Panc1 (cell line): ENCODE measurements around the gene NUPR1. TPM values are rescaled to one million over a fixed set of nuclear protein-coding genes. Genes with fewer than 3 reads are reported as not detected.

Experiments used
- ATAC-seq: fragments of 200-7000 bp; cut with Tn5 transposase; 2 replicates; pipeline ENCODE4 v1.9.1; 2020; ENCODE audit warnings: mild to moderate bottlenecking, moderate library complexity
- BruUV-seq: library from RNA; stranded (reverse); fragments of 400-500 nt; replicated peaks from 2 replicates; lab custom pipeline; 2021; lab: Mats Ljungman, UMichigan
- CTCF ChIA-PET: fragments of 300-600 bp; sonication (Branson Sonifier 250); formaldehyde crosslinking; loops from one replicate; lab custom pipeline; 2022; ENCODE audit warnings: antibody characterized with exemption; lab: Charles Lee
- POLR2A ChIA-PET: fragments of 300-600 bp; sonication (Branson Sonifier 250); formaldehyde crosslinking; loops from one replicate; lab custom pipeline; 2022; ENCODE audit warnings: antibody characterized with exemption; lab: Charles Lee
- DNase-seq: peaks from one replicate; pipeline ENCODE4 v3.0.0-alpha.2; 2010; ENCODE audit warnings: low read depth, low spot score
- H3K27ac ChIP-seq: 2 replicates; pipeline ENCODE4 v1.5.1; 2011; ENCODE audit warnings: mild to moderate bottlenecking, low read length, inconsistent platforms
- H3K27me3 ChIP-seq: fragments of 200-500 bp; sonication (Bioruptor generic); 2 replicates; pipeline ENCODE4 v1.6.0; 2014; ENCODE audit warnings: low read length, inconsistent platforms; ENCODE audit not compliant: control insufficient read depth, insufficient read depth
- H3K36me3 ChIP-seq: fragments of 200-500 bp; sonication (Bioruptor generic); 2 replicates; pipeline ENCODE4 v1.5.1; 2014; ENCODE audit warnings: inconsistent platforms, mild to moderate bottlenecking, low read length, moderate library complexity; ENCODE audit not compliant: control insufficient read depth, insufficient read depth
- H3K4me1 ChIP-seq: 2 replicates; pipeline ENCODE4 v1.5.1; 2011; ENCODE audit warnings: inconsistent platforms, mild to moderate bottlenecking, low read length, moderate library complexity; ENCODE audit not compliant: control insufficient read depth, insufficient read depth
- H3K4me3 ChIP-seq, 2 experiments: 2 replicates each; pipeline ENCODE4 v1.5.1; 2011 to 2012; ENCODE audit warnings: low read depth in 2 of 2, low read length in 2 of 2, mild to moderate bottlenecking in 2 of 2, inconsistent platforms in 1 of 2, moderate library complexity in 1 of 2
- H3K9me3 ChIP-seq: fragments of 200-500 bp; sonication (Bioruptor generic); 2 replicates; pipeline ENCODE4 v1.5.1; 2014; ENCODE audit warnings: low read depth, mild to moderate bottlenecking, inconsistent platforms, low read length, moderate library complexity; ENCODE audit not compliant: control insufficient read depth, insufficient read depth
- POLR2AphosphoS5 ChIP-seq: IDR thresholded peaks from 2 replicates; pipeline ENCODE4 v1.6.1; 2012; ENCODE audit warnings: mild to moderate bottlenecking, low read depth, low read length, moderate library complexity
- SIN3A ChIP-seq: IDR thresholded peaks from 2 replicates; pipeline ENCODE4 v1.6.1; 2012; ENCODE audit warnings: low read depth, mild to moderate bottlenecking, low read length, moderate library complexity, borderline replicate concordance; ENCODE audit not compliant: insufficient read depth
- TCF7L2 ChIP-seq: IDR thresholded peaks from 2 replicates; pipeline ENCODE4 v1.6.1; 2011; ENCODE audit warnings: mild to moderate bottlenecking, low read depth, low read length, inconsistent platforms
- in situ Hi-C: cut with HindIII; loops from 2 replicates; pipeline ENCODE4 v1.10.0; 2016; ENCODE audit warnings: low sequenced_read_pairs, low pct_unique_long_range_greater_than_20kb
- intact Hi-C: fragments of 100-400 bp; cut with micrococcal nuclease; formaldehyde crosslinking; loops from one replicate; pipeline ENCODE4 v1.10.0; 2022; ENCODE audit not compliant: unreplicated experiment
- total RNA-seq: library from RNA; stranded (reverse); gene quantifications from one replicate; pipeline ENCODE4 v1.2.1, GENCODE V29; 2021; ENCODE audit not compliant: unreplicated experiment
- TF ChIP-seq, protein P1 (sequence below), 2 experiments: IDR thresholded peaks; 2 replicates each; pipeline ENCODE4 v1.6.1; 2011 to 2012; ENCODE audit warnings: low read depth in 2 of 2, control low read depth in 1 of 2, low read length in 1 of 2, mild to moderate bottlenecking in 1 of 2, moderate library complexity in 1 of 2; ENCODE audit not compliant: insufficient read depth in 1 of 2
- TF ChIP-seq, protein P2 (sequence below): fragments of 450-650 bp; IDR thresholded peaks from 2 replicates; pipeline ENCODE4 v1.5.1; 2017; ENCODE audit warnings: mild to moderate bottlenecking

Gene NUPR1
- total RNA-seq, 1 experiment from 2014 or later: 79.7 TPM

- Histone ChIP-seq H3K9me3 (no peaks in the 10 kb centered on the region), H3K27me3 (no peaks in the 10 kb centered on the region), H3K4me3 (no peak overlapping the region), H3K27ac (no peak overlapping the region), H3K4me1 (no peaks in the 10 kb centered on the region), H3K36me3 (no peaks in the 10 kb centered on the region)
- ChIA-PET POLR2A (no interaction called here), CTCF (no interaction called here)
- no peak for TF ChIP-seq SIN3A
- in situ Hi-C loops (no loop called here), intact Hi-C loops (no loop called here)
- BruUV-seq: no TSS peak
- DNase-seq (no peak), ATAC-seq (no peak)
These were observed 42.0 kb upstream of the NUPR1 start for GRCh38 chr16:28580726-28581315.

- no peaks in the 10 kb centered on the region for H3K4me1 ChIP-seq
- DNase-seq (no peak), ATAC-seq (no peak)
- H3K9me3 ChIP-seq: no peaks in the 10 kb centered on the region
- in situ Hi-C loops: no loop called here
- intact Hi-C loops: no loop called here
- BruUV-seq: no TSS peak
- H3K36me3 ChIP-seq: no peaks in the 10 kb centered on the region
- TF ChIP-seq POLR2AphosphoS5: no peak
- TF ChIP-seq TCF7L2: no peak
- TF ChIP-seq, protein P1, sequence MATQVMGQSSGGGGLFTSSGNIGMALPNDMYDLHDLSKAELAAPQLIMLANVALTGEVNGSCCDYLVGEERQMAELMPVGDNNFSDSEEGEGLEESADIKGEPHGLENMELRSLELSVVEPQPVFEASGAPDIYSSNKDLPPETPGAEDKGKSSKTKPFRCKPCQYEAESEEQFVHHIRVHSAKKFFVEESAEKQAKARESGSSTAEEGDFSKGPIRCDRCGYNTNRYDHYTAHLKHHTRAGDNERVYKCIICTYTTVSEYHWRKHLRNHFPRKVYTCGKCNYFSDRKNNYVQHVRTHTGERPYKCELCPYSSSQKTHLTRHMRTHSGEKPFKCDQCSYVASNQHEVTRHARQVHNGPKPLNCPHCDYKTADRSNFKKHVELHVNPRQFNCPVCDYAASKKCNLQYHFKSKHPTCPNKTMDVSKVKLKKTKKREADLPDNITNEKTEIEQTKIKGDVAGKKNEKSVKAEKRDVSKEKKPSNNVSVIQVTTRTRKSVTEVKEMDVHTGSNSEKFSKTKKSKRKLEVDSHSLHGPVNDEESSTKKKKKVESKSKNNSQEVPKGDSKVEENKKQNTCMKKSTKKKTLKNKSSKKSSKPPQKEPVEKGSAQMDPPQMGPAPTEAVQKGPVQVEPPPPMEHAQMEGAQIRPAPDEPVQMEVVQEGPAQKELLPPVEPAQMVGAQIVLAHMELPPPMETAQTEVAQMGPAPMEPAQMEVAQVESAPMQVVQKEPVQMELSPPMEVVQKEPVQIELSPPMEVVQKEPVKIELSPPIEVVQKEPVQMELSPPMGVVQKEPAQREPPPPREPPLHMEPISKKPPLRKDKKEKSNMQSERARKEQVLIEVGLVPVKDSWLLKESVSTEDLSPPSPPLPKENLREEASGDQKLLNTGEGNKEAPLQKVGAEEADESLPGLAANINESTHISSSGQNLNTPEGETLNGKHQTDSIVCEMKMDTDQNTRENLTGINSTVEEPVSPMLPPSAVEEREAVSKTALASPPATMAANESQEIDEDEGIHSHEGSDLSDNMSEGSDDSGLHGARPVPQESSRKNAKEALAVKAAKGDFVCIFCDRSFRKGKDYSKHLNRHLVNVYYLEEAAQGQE (IDR thresholded peaks at IDR 0.05; ENCODE audit: insufficient read depth in 1 of 2, low read depth in 2 of 2, low read length in 1 of 2): no peak
- TF ChIP-seq, protein P2, sequence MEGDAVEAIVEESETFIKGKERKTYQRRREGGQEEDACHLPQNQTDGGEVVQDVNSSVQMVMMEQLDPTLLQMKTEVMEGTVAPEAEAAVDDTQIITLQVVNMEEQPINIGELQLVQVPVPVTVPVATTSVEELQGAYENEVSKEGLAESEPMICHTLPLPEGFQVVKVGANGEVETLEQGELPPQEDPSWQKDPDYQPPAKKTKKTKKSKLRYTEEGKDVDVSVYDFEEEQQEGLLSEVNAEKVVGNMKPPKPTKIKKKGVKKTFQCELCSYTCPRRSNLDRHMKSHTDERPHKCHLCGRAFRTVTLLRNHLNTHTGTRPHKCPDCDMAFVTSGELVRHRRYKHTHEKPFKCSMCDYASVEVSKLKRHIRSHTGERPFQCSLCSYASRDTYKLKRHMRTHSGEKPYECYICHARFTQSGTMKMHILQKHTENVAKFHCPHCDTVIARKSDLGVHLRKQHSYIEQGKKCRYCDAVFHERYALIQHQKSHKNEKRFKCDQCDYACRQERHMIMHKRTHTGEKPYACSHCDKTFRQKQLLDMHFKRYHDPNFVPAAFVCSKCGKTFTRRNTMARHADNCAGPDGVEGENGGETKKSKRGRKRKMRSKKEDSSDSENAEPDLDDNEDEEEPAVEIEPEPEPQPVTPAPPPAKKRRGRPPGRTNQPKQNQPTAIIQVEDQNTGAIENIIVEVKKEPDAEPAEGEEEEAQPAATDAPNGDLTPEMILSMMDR: no peak
- TF ChIP-seq SIN3A: no peak
- H3K27me3 ChIP-seq: no peaks in the 10 kb centered on the region
- CTCF ChIA-PET: no interaction called here
- POLR2A ChIA-PET: no interaction called here
- H3K4me3 ChIP-seq: no peak overlapping the region
- H3K27ac ChIP-seq: no peak overlapping the region
These were observed 36.8 kb upstream of the NUPR1 start for GRCh38 chr16:28575446-28576109.

DNA sequence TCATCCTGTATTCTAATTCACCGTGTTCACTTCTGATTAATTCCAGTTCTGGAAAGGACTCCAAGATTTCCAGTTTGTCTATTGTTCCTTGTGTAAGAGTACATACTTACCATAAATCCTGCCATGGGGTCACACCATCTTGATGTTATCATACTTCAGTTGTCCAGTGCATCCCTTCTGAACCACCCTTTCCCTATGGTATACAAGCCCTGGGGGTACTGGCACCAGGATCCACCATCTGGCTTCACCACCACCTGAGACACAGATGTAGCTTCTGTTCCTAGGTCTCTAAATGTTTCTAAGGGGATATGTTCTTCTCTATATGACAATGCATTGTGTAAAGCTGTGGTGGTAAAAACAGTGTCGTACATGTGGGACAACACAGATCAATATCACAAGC is 36.2 kb upstream of the NUPR1 start:
- Histone ChIP-seq H3K27me3 (no peaks in the 10 kb centered on the region), H3K9me3 (no peaks in the 10 kb centered on the region), H3K36me3 (no peaks in the 10 kb centered on the region), H3K4me1 (no peaks in the 10 kb centered on the region), H3K27ac (no peak overlapping the region), H3K4me3 (no peak overlapping the region)
- in situ Hi-C loops: no loop called here
- DNase-seq: no peak
- BruUV-seq: no TSS peak
- intact Hi-C loops: no loop called here
- TF ChIP-seq TCF7L2 (no peak), SIN3A (no peak), POLR2AphosphoS5 (no peak)
- TF ChIP-seq, protein P1 (IDR thresholded peaks at IDR 0.05; ENCODE audit: insufficient read depth in 1 of 2, low read depth in 2 of 2, low read length in 1 of 2): no peak
- TF ChIP-seq, protein P2: no peak
- ChIA-PET POLR2A (no interaction called here), CTCF (no interaction called here)
- ATAC-seq: no peak
